Kidney tubule cell (primary cell): Measurements from ENCODE around the gene CDK5RAP3.

Experiments used
- DNase-seq: peaks from one replicate; pipeline ENCODE4 v3.0.0-alpha.2; 2018; ENCODE audit warnings: low spot score

CDK5RAP3 gene

GRCh38 chr17:47948706-47949196 is 22.2 kb upstream of the CDK5RAP3 start:
- peak; percentile 90 for DNase-seq

DNA sequence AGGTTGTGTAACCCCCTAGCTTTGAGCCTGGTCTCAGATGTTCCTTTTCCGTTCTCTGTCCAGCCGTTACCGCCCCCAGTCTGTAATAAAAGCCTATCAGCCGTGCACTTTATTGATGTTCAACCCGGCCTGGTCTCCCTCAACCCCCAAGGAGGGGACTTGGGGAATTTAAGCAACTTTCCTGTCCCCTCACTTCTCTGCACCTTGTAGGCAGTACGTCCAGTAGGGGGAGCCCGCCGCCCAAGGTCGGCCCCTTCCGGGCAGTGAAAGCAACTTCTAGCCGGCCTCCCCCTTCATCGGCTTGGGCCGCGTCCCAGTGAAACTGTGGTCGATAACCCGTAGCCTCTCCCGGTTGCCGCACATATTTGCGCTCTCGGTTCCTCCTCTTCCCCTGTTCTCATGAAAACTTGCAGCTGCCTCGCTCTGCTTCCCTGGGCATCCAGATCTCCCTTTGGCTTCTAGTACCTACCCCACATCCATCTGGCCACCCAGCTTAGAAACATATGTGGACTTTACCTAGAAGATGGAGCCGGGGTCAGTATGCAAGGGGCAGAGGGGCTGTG is 21.6 kb upstream of the CDK5RAP3 start:
- peak; percentile 89 for DNase-seq

- peak; percentile 50 for DNase-seq
Observed at GRCh38 chr17:47949946-47950345, 21.0 kb upstream of the CDK5RAP3 start.

- no peak for DNase-seq
Observed at GRCh38 chr17:47950448-47950847, 20.5 kb upstream of the CDK5RAP3 start.

- peak; percentile 33 for DNase-seq
Observed at GRCh38 chr17:47952171-47953021, 18.5 kb upstream of the CDK5RAP3 start.

DNA sequence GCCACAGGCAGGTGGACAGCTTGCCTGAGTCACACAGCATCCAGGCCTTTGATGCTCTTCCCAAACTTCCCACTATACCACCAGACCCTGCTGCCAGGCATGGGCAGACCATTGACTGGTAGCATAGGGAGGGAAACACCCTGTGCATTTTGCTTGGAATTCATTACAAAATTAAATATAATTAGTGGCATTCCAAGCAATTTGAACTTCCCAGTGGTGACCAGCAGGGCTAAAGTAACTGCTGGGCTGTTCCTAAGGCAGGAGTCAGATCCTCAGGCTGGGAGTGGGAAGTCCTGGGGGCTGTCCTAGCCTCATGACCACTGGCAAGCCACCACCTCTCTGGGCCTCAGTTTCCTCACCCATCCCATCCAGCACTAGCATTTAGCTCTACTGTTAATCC is 17.0 kb upstream of the CDK5RAP3 start:
- DNase-seq = no peak

- DNase-seq = no peak
Observed at GRCh38 chr17:47955497-47956461, 15.1 kb upstream of the CDK5RAP3 start.

DNA sequence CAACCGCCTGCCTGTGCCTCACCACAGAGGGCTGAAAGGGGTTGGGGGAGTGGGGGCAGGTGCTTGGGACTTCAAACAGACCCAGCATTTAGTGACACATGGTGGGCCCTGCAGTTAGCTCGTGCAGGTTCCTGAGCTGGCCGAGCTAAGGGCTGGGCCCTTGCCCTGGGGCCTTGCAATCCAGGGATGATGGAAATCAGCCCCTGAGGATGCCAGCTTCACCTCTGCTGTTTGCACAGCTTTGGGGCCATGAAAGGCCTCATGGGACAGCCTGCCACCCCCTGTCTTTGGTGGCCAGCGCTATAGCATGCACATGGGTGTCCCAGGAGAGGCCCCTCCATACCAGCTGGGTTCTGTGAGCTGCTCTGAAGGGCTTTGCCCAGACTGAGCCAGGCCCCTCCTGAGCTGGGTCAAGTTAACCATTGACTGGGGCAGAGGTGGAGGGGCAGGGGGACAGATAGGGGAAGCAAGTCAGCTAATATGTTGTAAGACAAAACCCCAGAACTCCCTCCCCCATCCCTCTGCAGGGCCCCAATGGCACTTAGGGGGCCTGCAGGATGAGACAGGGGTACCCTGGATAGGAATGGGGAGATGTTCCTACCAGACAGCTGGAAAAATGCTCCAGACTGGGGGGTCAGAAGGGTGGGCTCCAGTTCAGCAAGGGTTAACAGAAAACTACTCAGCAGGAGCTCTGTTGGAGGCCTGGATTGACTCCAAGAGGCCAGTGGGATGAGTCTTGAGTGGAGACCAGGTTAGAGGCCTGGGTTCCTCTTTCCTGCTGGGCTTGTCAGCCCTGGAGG is 13.9 kb upstream of the CDK5RAP3 start:
- DNase-seq = peak; percentile 30

DNA sequence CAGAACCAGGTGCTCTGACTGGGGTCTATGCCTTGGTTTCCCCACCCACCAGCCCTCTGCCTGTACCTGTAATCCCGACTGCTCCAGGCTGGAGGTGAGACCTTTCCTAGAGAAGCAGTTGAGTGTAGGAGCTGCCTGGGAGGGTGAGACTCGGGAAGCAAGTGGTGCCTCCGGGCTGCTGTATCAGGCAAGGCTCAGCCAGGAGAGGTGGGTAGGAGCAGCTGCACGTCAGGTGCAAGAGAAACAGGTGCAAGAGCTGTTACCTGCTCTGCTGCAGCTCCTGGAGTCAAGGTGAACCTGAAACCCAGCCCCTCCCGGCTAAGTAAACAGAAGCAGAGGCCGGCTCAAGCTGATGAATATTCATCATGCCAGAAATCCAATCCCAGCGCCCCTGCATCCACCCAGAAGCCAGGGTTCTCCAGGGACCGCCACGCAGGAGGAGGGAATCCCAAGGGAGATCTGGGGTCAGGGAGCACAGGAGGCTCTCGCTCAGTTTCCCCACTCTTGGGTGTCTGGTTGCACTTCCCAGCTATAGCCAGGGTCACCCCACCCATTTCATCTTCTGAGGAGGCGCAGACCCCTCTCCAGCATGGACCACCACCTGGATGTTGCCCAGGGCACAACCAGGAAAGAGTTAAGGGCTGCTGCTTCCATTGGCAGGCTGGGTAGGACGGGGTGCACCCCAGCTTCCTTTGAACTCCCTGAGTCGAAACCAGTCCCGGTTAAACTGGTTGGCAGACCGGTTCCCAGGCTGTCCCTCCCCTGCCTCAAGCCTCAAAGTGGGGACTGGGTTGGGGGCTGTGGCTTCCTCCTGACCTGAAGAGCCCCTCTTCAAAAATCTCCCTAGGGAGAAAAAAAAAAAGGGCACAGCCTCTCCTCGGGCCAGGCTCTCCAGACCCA is 13.1 kb upstream of the CDK5RAP3 start, which contains the start of gene PRR15L:
Gene PRR15L (minus strand): TSS at position 293 of the 900 bp plus-strand sequence. CDS start 4,649 bp downstream, outside the sequence.
- DNase-seq = peak; percentile 43

- DNase-seq = no peak
Observed at GRCh38 chr17:47959825-47960655, 10.9 kb upstream of the CDK5RAP3 start.

DNA sequence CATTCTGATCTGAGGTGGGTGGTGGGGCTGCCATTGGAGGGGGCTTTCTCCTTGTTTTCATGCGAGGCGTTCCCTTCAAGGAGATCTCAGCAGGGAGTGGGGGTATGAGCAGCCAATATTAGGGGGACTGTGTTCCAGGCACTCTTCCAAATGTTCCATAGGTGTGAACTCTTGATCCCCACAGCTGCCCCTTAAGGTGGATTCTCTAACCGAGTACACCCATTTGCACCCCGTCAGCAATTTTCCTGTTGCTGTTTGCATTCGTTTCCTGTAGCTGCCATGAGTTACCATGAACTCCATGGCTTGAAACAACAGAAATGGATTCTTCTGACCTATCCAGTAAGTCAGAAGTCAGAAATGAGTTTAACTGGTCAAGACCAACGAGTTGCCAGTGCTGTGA is 9.5 kb upstream of the CDK5RAP3 start:
- DNase-seq = no peak

GRCh38 chr17:47962901-47963300 is 8.0 kb upstream of the CDK5RAP3 start:
- no peak for DNase-seq

- DNase-seq = no peak
Observed at GRCh38 chr17:47964856-47965255, 6.1 kb upstream of the CDK5RAP3 start.

DNA sequence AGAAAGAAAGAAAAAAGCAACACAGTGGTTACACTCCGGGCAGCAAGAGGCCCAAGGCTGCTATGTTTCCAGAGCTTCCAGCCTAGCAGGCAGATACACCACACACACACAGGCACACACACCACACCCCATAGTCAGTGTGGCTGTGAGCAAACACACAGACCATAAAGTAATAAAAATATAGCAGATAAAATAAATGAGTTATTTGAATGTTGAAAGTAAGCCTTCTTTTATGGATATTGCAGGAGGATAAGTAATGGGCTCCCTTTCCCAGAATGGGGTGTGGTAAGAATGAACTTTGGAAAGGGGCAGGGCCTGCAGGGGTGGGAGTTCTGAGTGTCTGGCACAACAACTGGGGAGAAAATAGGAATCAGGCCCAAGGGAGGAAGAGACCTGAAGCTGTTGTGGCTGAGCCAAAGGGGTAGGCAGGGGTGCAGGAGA is 4.8 kb upstream of the CDK5RAP3 start:
- no peak for DNase-seq

DNA sequence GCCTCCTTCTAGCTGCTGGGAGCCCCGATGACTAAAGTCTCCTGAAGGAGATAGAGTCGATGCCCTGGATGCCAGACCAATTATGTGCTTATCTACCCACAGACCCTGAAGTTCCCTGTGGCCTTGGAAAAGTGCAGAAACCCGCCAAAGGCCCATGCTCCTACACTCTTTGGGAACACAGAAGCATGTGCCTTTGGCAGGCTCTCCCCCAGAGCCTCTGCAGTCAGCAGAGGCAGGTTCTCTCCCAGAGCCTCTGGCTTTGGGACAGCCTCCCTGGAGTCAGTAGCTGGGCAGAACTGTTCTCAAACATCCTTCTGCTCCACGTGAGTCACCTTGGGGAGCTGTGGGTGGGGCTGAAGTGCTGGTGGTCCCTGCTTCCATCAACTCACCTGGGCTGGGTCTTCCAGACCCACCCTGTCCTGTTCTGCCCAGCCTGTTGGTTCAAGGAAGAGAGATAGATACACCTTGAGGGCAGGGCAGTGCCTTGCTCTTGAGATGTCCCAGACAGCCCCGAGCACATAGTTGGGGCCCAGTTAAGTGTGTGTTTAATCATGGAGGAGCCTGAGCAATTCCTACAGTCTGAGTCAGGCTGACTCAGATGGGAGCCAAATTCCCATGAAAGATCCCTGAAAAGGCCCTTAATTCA is 3.2 kb upstream of the CDK5RAP3 start:
- peak; percentile 86 for DNase-seq

GRCh38 chr17:47968836-47969235 is 2.1 kb upstream of the CDK5RAP3 start:
- no peak for DNase-seq

DNA sequence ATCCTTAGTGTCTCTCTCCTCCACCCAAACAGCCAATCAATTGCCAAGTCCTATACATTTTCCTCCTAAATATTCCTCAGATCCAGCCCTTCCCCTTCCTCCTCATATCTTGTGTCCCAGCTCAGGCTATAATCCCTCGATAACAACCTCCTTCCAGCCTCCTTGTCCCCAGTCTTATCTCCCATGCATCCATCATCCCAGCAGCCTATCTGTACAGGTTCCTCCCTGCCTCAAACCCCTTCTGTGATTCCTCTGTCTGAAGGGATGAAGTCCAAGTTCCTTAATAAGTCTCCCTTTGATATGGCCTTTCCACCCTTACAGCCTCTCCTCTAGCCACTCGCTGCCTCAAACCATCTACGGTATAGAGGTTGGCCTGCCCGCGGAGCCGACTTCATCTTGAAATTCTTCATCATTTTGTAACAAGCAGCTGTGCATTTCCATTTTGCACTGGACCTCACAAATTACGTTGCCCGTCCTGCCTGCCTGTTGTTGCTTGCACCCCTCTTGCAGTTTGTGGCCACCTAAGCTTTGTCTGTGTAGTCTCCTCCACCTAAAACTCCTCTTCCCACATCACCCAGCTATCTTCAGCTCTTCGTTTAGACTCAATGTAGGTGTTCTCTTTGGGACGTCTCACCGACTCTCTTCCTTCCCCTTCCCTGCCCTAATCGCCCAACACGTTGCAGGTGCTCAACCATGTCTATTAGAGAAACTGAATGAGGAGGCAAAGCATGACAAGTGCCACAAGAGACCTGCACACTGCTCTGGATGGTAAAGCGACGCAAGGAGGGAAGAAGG is 786 bp upstream of the CDK5RAP3 start:
- DNase-seq = no peak

DNA sequence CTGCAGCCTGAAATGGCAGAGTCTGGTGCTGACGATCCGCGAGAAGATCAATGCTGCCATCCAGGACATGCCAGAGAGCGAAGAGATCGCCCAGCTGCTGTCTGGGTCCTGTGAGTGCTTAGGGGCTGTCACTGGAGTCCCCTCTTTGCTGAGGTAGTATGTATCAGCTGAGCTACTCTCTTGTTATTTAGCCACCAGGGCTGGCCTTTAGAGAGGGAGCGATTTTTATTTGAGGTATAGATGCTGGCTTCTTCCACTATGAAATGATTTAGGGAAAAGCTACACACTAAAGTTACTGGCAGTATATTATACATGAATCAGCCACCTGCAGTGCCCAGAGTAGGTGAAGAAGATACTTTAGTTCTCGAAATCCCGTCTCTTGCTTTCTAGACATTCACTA is 2.6 kb downstream of the CDK5RAP3 start:
- DNase-seq = no peak
